Measurements from ENCODE around the gene DMPK. TPM values are rescaled to one million over a fixed set of nuclear protein-coding genes. Genes with fewer than 3 reads are reported as not detected.

Gene DMPK
- total and polyA plus RNA-seq, 2 experiments from 2014 or later, result 9.8 to 24.0 TPM

DNA sequence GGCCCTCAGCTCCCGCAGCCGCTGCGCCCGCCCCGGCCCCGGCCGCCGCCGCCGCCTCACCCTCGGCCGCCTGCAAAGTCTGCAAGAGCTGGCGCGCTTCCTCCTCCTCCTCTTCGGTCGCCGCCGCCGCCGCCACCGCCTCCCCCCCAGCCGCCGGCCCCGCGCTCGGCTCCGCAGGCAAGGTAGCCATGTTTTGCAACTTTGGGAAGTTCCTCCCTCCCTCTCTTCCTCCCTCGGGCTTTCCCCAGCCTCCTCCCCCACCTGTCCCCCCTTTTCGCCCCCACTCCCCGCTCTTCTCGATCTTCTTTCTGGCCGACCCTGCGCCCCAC is 13.7 kb downstream of the DMPK start:
- peaks cover 30% of the 10 kb centered on the region for H3K4me1 Mint-ChIP-seq
- peak overlapping the region; percentile 99 for H3K27ac Mint-ChIP-seq

More for the DNA sequence above, 13.7 kb downstream of the DMPK start:
- no peaks in the 10 kb centered on the region for H3K9me2 ChIP-seq (ENCODE audit: insufficient read depth)
- no peaks in the 10 kb centered on the region for H3K9me3 Mint-ChIP-seq
- no peak for ATAC-seq
- H3F3A ChIP-seq (replicated peaks; ENCODE audit: low read depth), result peaks cover 24% of the 10 kb centered on the region
- H3K4me3 ChIP-seq, result peak overlapping the region; percentile 83
- H3K4me1 ChIP-seq (ENCODE audit: insufficient read depth), result peaks cover 37% of the 10 kb centered on the region
- TF ChIP-seq EZH2phosphoT487 (IDR thresholded peaks at IDR 0.05; ENCODE audit: unreplicated experiment) (no peak), ZNF114 (CRISPR knock-in tag; IDR thresholded peaks at IDR 0.05) (no peak), STAT1 (IDR thresholded peaks at IDR 0.05; ENCODE audit: unreplicated experiment) (no peak), EZH2 (IDR thresholded peaks at IDR 0.05; ENCODE audit: low read depth, unreplicated experiment) (no peak), CREB1 (CRISPR knock-in tag; IDR thresholded peaks at IDR 0.05; ENCODE audit: low read depth) (no peak), JUNB (IDR thresholded peaks at IDR 0.05; ENCODE audit: unreplicated experiment) (no peak), NANOG (IDR thresholded peaks at IDR 0.05; ENCODE audit: borderline replicate concordance) (no peak)
- TF ChIP-seq, protein P1, sequence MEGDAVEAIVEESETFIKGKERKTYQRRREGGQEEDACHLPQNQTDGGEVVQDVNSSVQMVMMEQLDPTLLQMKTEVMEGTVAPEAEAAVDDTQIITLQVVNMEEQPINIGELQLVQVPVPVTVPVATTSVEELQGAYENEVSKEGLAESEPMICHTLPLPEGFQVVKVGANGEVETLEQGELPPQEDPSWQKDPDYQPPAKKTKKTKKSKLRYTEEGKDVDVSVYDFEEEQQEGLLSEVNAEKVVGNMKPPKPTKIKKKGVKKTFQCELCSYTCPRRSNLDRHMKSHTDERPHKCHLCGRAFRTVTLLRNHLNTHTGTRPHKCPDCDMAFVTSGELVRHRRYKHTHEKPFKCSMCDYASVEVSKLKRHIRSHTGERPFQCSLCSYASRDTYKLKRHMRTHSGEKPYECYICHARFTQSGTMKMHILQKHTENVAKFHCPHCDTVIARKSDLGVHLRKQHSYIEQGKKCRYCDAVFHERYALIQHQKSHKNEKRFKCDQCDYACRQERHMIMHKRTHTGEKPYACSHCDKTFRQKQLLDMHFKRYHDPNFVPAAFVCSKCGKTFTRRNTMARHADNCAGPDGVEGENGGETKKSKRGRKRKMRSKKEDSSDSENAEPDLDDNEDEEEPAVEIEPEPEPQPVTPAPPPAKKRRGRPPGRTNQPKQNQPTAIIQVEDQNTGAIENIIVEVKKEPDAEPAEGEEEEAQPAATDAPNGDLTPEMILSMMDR (conservative IDR thresholded peaks at IDR 0.05; ENCODE audit: low read depth in 2 of 2), result no peak
- TF ChIP-seq, protein P2, sequence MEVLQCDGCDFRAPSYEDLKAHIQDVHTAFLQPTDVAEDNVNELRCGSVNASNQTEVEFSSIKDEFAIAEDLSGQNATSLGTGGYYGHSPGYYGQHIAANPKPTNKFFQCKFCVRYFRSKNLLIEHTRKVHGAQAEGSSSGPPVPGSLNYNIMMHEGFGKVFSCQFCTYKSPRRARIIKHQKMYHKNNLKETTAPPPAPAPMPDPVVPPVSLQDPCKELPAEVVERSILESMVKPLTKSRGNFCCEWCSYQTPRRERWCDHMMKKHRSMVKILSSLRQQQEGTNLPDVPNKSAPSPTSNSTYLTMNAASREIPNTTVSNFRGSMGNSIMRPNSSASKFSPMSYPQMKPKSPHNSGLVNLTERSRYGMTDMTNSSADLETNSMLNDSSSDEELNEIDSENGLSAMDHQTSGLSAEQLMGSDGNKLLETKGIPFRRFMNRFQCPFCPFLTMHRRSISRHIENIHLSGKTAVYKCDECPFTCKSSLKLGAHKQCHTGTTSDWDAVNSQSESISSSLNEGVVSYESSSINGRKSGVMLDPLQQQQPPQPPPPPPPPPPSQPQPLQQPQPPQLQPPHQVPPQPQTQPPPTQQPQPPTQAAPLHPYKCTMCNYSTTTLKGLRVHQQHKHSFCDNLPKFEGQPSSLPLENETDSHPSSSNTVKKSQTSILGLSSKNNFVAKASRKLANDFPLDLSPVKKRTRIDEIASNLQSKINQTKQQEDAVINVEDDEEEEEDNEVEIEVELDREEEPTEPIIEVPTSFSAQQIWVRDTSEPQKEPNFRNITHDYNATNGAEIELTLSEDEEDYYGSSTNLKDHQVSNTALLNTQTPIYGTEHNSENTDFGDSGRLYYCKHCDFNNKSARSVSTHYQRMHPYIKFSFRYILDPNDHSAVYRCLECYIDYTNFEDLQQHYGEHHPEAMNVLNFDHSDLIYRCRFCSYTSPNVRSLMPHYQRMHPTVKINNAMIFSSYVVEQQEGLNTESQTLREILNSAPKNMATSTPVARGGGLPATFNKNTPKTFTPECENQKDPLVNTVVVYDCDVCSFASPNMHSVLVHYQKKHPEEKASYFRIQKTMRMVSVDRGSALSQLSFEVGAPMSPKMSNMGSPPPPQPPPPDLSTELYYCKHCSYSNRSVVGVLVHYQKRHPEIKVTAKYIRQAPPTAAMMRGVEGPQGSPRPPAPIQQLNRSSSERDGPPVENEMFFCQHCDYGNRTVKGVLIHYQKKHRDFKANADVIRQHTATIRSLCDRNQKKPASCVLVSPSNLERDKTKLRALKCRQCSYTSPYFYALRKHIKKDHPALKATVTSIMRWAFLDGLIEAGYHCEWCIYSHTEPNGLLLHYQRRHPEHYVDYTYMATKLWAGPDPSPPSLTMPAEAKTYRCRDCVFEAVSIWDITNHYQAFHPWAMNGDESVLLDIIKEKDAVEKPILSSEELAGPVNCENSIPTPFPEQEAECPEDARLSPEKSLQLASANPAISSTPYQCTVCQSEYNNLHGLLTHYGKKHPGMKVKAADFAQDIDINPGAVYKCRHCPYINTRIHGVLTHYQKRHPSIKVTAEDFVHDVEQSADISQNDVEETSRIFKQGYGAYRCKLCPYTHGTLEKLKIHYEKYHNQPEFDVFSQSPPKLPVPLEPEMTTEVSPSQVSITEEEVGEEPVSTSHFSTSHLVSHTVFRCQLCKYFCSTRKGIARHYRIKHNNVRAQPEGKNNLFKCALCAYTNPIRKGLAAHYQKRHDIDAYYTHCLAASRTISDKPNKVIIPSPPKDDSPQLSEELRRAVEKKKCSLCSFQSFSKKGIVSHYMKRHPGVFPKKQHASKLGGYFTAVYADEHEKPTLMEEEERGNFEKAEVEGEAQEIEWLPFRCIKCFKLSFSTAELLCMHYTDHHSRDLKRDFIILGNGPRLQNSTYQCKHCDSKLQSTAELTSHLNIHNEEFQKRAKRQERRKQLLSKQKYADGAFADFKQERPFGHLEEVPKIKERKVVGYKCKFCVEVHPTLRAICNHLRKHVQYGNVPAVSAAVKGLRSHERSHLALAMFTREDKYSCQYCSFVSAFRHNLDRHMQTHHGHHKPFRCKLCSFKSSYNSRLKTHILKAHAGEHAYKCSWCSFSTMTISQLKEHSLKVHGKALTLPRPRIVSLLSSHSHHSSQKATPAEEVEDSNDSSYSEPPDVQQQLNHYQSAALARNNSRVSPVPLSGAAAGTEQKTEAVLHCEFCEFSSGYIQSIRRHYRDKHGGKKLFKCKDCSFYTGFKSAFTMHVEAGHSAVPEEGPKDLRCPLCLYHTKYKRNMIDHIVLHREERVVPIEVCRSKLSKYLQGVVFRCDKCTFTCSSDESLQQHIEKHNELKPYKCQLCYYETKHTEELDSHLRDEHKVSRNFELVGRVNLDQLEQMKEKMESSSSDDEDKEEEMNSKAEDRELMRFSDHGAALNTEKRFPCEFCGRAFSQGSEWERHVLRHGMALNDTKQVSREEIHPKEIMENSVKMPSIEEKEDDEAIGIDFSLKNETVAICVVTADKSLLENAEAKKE (CRISPR knock-in tag; IDR thresholded peaks at IDR 0.05), result no peak
- TF ChIP-seq, protein P3, sequence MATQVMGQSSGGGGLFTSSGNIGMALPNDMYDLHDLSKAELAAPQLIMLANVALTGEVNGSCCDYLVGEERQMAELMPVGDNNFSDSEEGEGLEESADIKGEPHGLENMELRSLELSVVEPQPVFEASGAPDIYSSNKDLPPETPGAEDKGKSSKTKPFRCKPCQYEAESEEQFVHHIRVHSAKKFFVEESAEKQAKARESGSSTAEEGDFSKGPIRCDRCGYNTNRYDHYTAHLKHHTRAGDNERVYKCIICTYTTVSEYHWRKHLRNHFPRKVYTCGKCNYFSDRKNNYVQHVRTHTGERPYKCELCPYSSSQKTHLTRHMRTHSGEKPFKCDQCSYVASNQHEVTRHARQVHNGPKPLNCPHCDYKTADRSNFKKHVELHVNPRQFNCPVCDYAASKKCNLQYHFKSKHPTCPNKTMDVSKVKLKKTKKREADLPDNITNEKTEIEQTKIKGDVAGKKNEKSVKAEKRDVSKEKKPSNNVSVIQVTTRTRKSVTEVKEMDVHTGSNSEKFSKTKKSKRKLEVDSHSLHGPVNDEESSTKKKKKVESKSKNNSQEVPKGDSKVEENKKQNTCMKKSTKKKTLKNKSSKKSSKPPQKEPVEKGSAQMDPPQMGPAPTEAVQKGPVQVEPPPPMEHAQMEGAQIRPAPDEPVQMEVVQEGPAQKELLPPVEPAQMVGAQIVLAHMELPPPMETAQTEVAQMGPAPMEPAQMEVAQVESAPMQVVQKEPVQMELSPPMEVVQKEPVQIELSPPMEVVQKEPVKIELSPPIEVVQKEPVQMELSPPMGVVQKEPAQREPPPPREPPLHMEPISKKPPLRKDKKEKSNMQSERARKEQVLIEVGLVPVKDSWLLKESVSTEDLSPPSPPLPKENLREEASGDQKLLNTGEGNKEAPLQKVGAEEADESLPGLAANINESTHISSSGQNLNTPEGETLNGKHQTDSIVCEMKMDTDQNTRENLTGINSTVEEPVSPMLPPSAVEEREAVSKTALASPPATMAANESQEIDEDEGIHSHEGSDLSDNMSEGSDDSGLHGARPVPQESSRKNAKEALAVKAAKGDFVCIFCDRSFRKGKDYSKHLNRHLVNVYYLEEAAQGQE (IDR thresholded peaks at IDR 0.05; ENCODE audit: unreplicated experiment), result no peak
- peak overlapping the region; percentile 100 for H3K27ac ChIP-seq (ENCODE audit: low read depth)
- peaks cover 33% of the 10 kb centered on the region for H3K27me3 Mint-ChIP-seq (ENCODE audit: insufficient read depth, low read depth, poor library complexity)
- peak overlapping the region; percentile 94 for H3K4me2 ChIP-seq
- DNase-seq (ENCODE audit: low spot score), result peak; percentile 51
- H3K79me2 ChIP-seq (replicated peaks; ENCODE audit: insufficient read depth), result no peaks in the 10 kb centered on the region
- peaks cover 15% of the 10 kb centered on the region for H3K36me3 Mint-ChIP-seq (ENCODE audit: low read depth)
- peak overlapping the region; percentile 91 for H3K4me3 Mint-ChIP-seq
- H2AFZ ChIP-seq, result no peak overlapping the region
- no peaks in the 10 kb centered on the region for H3K27me3 ChIP-seq (ENCODE audit: insufficient read depth)
- no peaks in the 10 kb centered on the region; the same call in 1 of the 2 replicates for H4K20me1 ChIP-seq (replicated peaks; ENCODE audit: insufficient read depth)
- H3K36me3 ChIP-seq (ENCODE audit: insufficient read depth), result 0 out of 2 replicates have a peak, but pooled peaks cover 2% of the 10 kb centered on the region

All from GM23338 (cell line).